HL-60 (cell line): ENCODE results near the gene LDHB.
"Not testable (repeated sequence)": the region's sequence is repeated elsewhere in the genome, so short reads cannot be mapped to it uniquely, and the experiment has no call there.

Experiments used
- DNase-seq, 2 experiments: peaks; one replicate each; pipeline ENCODE4 v3.0.0-alpha.2; 2010 to 2020; ENCODE audit warnings: low read depth in 1 of 2, low spot score in 1 of 2
- H3K27ac ChIP-seq: fragments of 250-450 bp; sonication (Bioruptor Pico); replicated peaks from 2 replicates; pipeline ENCODE4 v1.5.1; 2020; ENCODE audit warnings: mild to moderate bottlenecking, moderate library complexity
- H3K27me3 ChIP-seq: fragments of 250-450 bp; sonication (Bioruptor Pico); 2 replicates; pipeline ENCODE4 v1.5.1; 2021; ENCODE audit warnings: mild to moderate bottlenecking, moderate library complexity; ENCODE audit not compliant: insufficient read depth, poor library complexity, severe bottlenecking
- H3K4me3 ChIP-seq: replicated peaks from 2 replicates; pipeline ENCODE4 v1.5.1; 2011; ENCODE audit warnings: mild to moderate bottlenecking, control low read depth, low read length; ENCODE audit not compliant: insufficient read depth
- GABPA ChIP-seq: IDR thresholded peaks from 2 replicates; pipeline ENCODE4 v1.6.1; 2012; ENCODE audit warnings: low read depth
- POLR2AphosphoS5 ChIP-seq: IDR thresholded peaks from 2 replicates; pipeline ENCODE4 v1.6.1; 2012; ENCODE audit warnings: low read depth
- SPI1 ChIP-seq: IDR thresholded peaks from 2 replicates; pipeline ENCODE4 v1.6.1; 2012; ENCODE audit warnings: low read depth, mild to moderate bottlenecking, borderline replicate concordance
- TF ChIP-seq, protein P1 (sequence below): IDR thresholded peaks from one replicate; pipeline ENCODE4 v1.5.1; 2011; ENCODE audit warnings: low read length, control low read depth, inconsistent platforms; ENCODE audit not compliant: insufficient read depth
- TF ChIP-seq, protein P2 (sequence below): IDR thresholded peaks from 2 replicates; pipeline ENCODE4 v1.6.1; 2012; ENCODE audit warnings: low read depth; ENCODE audit not compliant: insufficient replicate concordance

Gene LDHB

GRCh38 chr12:21662122-21662792 is 4.6 kb upstream of the LDHB start:
- no peak for TF ChIP-seq GABPA
- TF ChIP-seq, protein P1, sequence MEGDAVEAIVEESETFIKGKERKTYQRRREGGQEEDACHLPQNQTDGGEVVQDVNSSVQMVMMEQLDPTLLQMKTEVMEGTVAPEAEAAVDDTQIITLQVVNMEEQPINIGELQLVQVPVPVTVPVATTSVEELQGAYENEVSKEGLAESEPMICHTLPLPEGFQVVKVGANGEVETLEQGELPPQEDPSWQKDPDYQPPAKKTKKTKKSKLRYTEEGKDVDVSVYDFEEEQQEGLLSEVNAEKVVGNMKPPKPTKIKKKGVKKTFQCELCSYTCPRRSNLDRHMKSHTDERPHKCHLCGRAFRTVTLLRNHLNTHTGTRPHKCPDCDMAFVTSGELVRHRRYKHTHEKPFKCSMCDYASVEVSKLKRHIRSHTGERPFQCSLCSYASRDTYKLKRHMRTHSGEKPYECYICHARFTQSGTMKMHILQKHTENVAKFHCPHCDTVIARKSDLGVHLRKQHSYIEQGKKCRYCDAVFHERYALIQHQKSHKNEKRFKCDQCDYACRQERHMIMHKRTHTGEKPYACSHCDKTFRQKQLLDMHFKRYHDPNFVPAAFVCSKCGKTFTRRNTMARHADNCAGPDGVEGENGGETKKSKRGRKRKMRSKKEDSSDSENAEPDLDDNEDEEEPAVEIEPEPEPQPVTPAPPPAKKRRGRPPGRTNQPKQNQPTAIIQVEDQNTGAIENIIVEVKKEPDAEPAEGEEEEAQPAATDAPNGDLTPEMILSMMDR = no peak
- TF ChIP-seq POLR2AphosphoS5 = no peak
- TF ChIP-seq, protein P2, sequence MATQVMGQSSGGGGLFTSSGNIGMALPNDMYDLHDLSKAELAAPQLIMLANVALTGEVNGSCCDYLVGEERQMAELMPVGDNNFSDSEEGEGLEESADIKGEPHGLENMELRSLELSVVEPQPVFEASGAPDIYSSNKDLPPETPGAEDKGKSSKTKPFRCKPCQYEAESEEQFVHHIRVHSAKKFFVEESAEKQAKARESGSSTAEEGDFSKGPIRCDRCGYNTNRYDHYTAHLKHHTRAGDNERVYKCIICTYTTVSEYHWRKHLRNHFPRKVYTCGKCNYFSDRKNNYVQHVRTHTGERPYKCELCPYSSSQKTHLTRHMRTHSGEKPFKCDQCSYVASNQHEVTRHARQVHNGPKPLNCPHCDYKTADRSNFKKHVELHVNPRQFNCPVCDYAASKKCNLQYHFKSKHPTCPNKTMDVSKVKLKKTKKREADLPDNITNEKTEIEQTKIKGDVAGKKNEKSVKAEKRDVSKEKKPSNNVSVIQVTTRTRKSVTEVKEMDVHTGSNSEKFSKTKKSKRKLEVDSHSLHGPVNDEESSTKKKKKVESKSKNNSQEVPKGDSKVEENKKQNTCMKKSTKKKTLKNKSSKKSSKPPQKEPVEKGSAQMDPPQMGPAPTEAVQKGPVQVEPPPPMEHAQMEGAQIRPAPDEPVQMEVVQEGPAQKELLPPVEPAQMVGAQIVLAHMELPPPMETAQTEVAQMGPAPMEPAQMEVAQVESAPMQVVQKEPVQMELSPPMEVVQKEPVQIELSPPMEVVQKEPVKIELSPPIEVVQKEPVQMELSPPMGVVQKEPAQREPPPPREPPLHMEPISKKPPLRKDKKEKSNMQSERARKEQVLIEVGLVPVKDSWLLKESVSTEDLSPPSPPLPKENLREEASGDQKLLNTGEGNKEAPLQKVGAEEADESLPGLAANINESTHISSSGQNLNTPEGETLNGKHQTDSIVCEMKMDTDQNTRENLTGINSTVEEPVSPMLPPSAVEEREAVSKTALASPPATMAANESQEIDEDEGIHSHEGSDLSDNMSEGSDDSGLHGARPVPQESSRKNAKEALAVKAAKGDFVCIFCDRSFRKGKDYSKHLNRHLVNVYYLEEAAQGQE = no peak
- no peak for TF ChIP-seq SPI1
- Histone ChIP-seq H3K27ac (no peak overlapping the region), H3K4me3 (no peak overlapping the region), H3K27me3 (no peaks in the 10 kb centered on the region)
- DNase-seq = no peak

DNA sequence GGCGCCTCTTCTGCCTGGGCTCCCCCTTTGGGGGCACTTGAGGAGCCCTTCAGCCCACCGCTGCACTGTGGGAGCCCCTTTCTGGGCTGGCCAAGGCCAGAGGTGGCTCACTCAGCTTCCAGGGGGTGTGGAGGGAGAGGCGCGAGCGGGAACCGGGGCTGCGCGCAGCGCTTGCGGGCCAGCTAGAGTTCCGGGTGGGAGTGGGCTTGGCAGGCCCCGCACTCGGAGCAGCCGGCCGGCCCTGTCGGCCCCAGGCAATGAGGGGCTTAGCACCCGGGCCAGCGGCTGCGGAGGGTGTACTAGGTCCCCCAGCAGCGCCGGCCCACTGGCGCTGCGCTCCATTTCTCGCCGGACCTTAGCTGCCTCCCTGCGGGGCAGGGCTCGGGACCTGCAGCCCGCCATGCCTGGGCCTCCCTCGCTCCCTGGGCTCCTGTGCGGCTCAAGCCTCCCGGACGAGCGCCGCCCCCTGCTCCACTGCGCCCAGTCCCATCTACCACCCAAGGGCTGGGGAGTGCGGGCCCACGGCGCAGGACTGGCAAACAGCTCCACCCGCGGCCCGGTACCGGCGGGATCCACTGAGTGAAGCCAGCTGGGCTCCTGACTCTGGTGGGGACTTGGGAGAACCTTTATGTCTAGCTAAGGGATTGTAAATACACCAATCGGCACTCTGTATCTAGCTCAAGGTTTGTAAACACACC is 3.9 kb upstream of the LDHB start:
- H3K4me3 ChIP-seq, DNase-seq, H3K27ac ChIP-seq, H3K27me3 ChIP-seq: not testable (repeated sequence)

- no peak overlapping the region for H3K27ac ChIP-seq
- DNase-seq = no peak
- H3K27me3 ChIP-seq = no peaks in the 10 kb centered on the region
- no peak for TF ChIP-seq SPI1
- TF ChIP-seq, protein P2 = no peak
- TF ChIP-seq POLR2AphosphoS5 = no peak
- no peak for TF ChIP-seq GABPA
- TF ChIP-seq, protein P1 = no peak
- no peak overlapping the region for H3K4me3 ChIP-seq
Observed at GRCh38 chr12:21659383-21659782, 1.7 kb upstream of the LDHB start.

DNA sequence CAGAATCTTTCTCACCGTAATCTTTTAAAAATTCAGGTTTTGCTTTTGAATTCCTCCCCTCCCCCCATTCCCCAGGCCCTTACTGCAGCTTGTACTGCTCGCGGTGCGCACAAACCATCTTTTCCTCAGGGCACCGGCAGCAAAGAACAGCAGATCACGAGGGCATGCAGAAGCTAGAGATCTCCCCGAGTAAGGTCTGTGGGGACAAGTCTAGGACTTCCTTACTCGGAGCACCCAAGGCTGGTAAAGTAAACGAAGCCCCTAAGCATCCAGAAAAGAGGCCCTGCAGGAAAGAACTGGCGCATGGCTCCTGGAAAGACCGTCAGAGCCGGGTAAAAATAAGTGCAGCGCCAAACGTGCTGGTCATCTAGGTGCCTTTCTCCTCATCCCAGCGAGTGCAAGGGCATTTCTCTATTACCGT is 727 bp downstream of the LDHB start:
- Histone ChIP-seq H3K27me3 (no peaks in the 10 kb centered on the region), H3K4me3 (peak overlapping the region; percentile 85), H3K27ac (peak overlapping the region; percentile 87)
- TF ChIP-seq GABPA (no peak), POLR2AphosphoS5 (no peak; the same call in none of the 2 replicates), SPI1 (no peak)
- TF ChIP-seq, protein P1 = no peak
- TF ChIP-seq, protein P2 = peak; percentile 31
- DNase-seq = peak in 1 of 2 experiments; percentile 58
